Chondrocyte (in vitro differentiated cells): ENCODE results near the gene SLC39A9. TPM values are rescaled to one million over a fixed set of nuclear protein-coding genes. Genes with fewer than 3 reads are reported as not detected.

ENCODE experiments used
- DNase-seq: peaks from one replicate; pipeline ENCODE4 v3.0.0; 2021; ENCODE audit warnings: mixed read lengths, low spot score
- H3K27ac Mint-ChIP-seq: one replicate; pipeline ENCODE4 v1.8.0; 2021; ENCODE audit warnings: mild to moderate bottlenecking, moderate library complexity, mixed read lengths; ENCODE audit not compliant: unreplicated experiment
- H3K27me3 Mint-ChIP-seq: 2 replicates; pipeline ENCODE4 v1.8.0; 2021; ENCODE audit warnings: low read depth, mixed read lengths
- H3K36me3 Mint-ChIP-seq: 2 replicates; pipeline ENCODE4 v1.8.0; 2021; ENCODE audit warnings: low read depth, mixed read lengths
- H3K4me1 Mint-ChIP-seq: 2 replicates; pipeline ENCODE4 v1.8.0; 2021; ENCODE audit warnings: low read depth, mild to moderate bottlenecking, mixed read lengths
- H3K4me3 Mint-ChIP-seq: one replicate; pipeline ENCODE4 v1.8.0; 2021; ENCODE audit warnings: mild to moderate bottlenecking, moderate library complexity, mixed read lengths; ENCODE audit not compliant: unreplicated experiment
- H3K9me3 Mint-ChIP-seq: 2 replicates; pipeline ENCODE4 v1.8.0; 2021; ENCODE audit warnings: low read depth, mixed read lengths
- CTCF ChIP-seq: fragments of 200-600 bp; sonication (generic); IDR thresholded peaks from 2 replicates; pipeline ENCODE4 v1.5.0; 2021; ENCODE audit warnings: antibody characterized with exemption, mild to moderate bottlenecking, moderate library complexity
- total RNA-seq: library from RNA; stranded (reverse); gene quantifications from 3 replicates; pipeline ENCODE4 v1.2.1, GENCODE V29; 2021

The SLC39A9 gene
- total RNA-seq, 1 donor from 2014 or later: 78.9 TPM

GRCh38 chr14:69499436-69499835, 100.9 kb downstream of the SLC39A9 start:
- no peaks in the 10 kb centered on the region for H3K9me3 Mint-ChIP-seq
- no peaks in the 10 kb centered on the region for H3K36me3 Mint-ChIP-seq
- H3K4me1 Mint-ChIP-seq: peaks cover 14% of the 10 kb centered on the region
- H3K27me3 Mint-ChIP-seq: peaks cover 4% of the 10 kb centered on the region
- no peak for TF ChIP-seq CTCF
- H3K4me3 Mint-ChIP-seq: no peak overlapping the region
- H3K27ac Mint-ChIP-seq: no peak overlapping the region
- DNase-seq: no peak

GRCh38 chr14:69500096-69500495, 101.6 kb downstream of the SLC39A9 start:
- Mint-ChIP-seq H3K9me3 (no peaks in the 10 kb centered on the region), H3K36me3 (no peaks in the 10 kb centered on the region), H3K27me3 (peaks cover 1% of the 10 kb centered on the region), H3K27ac (no peak overlapping the region), H3K4me1 (peaks cover 14% of the 10 kb centered on the region), H3K4me3 (no peak overlapping the region)
- no peak for DNase-seq
- TF ChIP-seq CTCF: no peak

GRCh38 chr14:69500736-69501135, 102.2 kb downstream of the SLC39A9 start:
- peaks cover 14% of the 10 kb centered on the region for H3K4me1 Mint-ChIP-seq
- no peaks in the 10 kb centered on the region for H3K36me3 Mint-ChIP-seq
- TF ChIP-seq CTCF: no peak
- H3K4me3 Mint-ChIP-seq: no peak overlapping the region
- no peak for DNase-seq
- no peaks in the 10 kb centered on the region for H3K9me3 Mint-ChIP-seq
- no peaks in the 10 kb centered on the region for H3K27me3 Mint-ChIP-seq
- no peak overlapping the region for H3K27ac Mint-ChIP-seq

- no peak for DNase-seq
- Mint-ChIP-seq H3K4me3 (no peak overlapping the region), H3K36me3 (no peaks in the 10 kb centered on the region), H3K4me1 (peaks cover 14% of the 10 kb centered on the region), H3K9me3 (no peaks in the 10 kb centered on the region), H3K27me3 (no peaks in the 10 kb centered on the region), H3K27ac (no peak overlapping the region)
- no peak for TF ChIP-seq CTCF
Observed at GRCh38 chr14:69501423-69501838, 102.9 kb downstream of the SLC39A9 start.

GRCh38 chr14:69504775-69505174, 106.3 kb downstream of the SLC39A9 start:
- Mint-ChIP-seq H3K9me3 (no peaks in the 10 kb centered on the region), H3K27ac (no peak overlapping the region)

More at GRCh38 chr14:69504775-69505174, 106.3 kb downstream of the SLC39A9 start:
- Mint-ChIP-seq H3K36me3 (no peaks in the 10 kb centered on the region), H3K4me3 (no peak overlapping the region), H3K4me1 (peaks cover 14% of the 10 kb centered on the region), H3K27me3 (peaks cover 10% of the 10 kb centered on the region)
- no peak for DNase-seq
- no peak for TF ChIP-seq CTCF
